GM12878 (cell line): Measurements from ENCODE around the gene CDON. TPM values are rescaled to one million over a fixed set of nuclear protein-coding genes. Genes with fewer than 3 reads are reported as not detected.

Source experiments
- BHLHE40 ChIP-seq, 2 experiments: fragments of 450-650 bp in 1 of 2; IDR thresholded peaks; 2 replicates each; pipeline ENCODE4 v1.6.1; 2011 to 2017; ENCODE audit warnings: low read depth in 2 of 2, borderline replicate concordance in 1 of 2, improper control_type of control experiment in 1 of 2, low read length in 1 of 2, mild to moderate bottlenecking in 1 of 2
- CBX5 ChIP-seq: sonication (generic); IDR thresholded peaks from 2 replicates; pipeline ENCODE4 v1.6.1; 2016; ENCODE audit warnings: low read depth, moderate library complexity, mild to moderate bottlenecking, inconsistent platforms
- EGR1 ChIP-seq, 2 experiments: IDR thresholded peaks; 1 replicate in 1 of 2; 2 replicates in 1 of 2; pipeline ENCODE4 v1.6.1; 2011 to 2012; ENCODE audit warnings: low read depth in 2 of 2, low read length in 2 of 2, borderline replicate concordance in 1 of 2, mild to moderate bottlenecking in 1 of 2, moderate library complexity in 1 of 2
- IKZF2 ChIP-seq, 2 experiments: fragments of 450-650 bp; IDR thresholded peaks; 2 replicates each; pipeline ENCODE4 v1.6.1; 2017; ENCODE audit warnings: mild to moderate bottlenecking in 2 of 2, moderate library complexity in 2 of 2
- JUNB ChIP-seq: IDR thresholded peaks from 2 replicates; pipeline ENCODE4 v1.6.1; 2016; ENCODE audit warnings: antibody characterized with exemption, mild to moderate bottlenecking
- MTA2 ChIP-seq: fragments of 450-650 bp; IDR thresholded peaks from 2 replicates; pipeline ENCODE4 v1.6.1; 2016; ENCODE audit warnings: low read depth, mild to moderate bottlenecking, moderate library complexity
- RUNX3 ChIP-seq: IDR thresholded peaks from 2 replicates; pipeline ENCODE4 v1.6.1; 2012; ENCODE audit warnings: low read length, inconsistent platforms
- STAT1 ChIP-seq: fragments of 450-650 bp; conservative IDR thresholded peaks from 2 replicates; pipeline ENCODE4 v1.6.1; 2014; ENCODE audit warnings: antibody characterized with exemption, mild to moderate bottlenecking
- STAT3 ChIP-seq: IDR thresholded peaks from 2 replicates; pipeline ENCODE4 v1.6.1; 2011; ENCODE audit warnings: low read depth, low read length, improper control_type of control experiment
- ZNF24 ChIP-seq: fragments of 450-650 bp; IDR thresholded peaks from 2 replicates; pipeline ENCODE4 v1.6.1; 2017; ENCODE audit warnings: antibody characterized with exemption, mild to moderate bottlenecking
- polyA plus RNA-seq, 11 experiments: library from polyadenylated mRNA; depleted of rRNA in 4 of 11; unstranded in 6 of 11; stranded (reverse) in 5 of 11; fragments of >200 nt; fragmentation: Nextera tagmentation in 4 of 11; fragmentation: Illumina TruSeq in 1 of 11; extraction: Ambion mirVana in 4 of 11; extraction: Trizol in 1 of 11; gene quantifications; 1 replicate in 1 of 11; 2 replicates in 10 of 11; pipeline versions ENCODE4 v1.2.1 to v1.2.3, GENCODE V29; 2011 to 2016; ENCODE audit warnings: inconsistent platforms in 2 of 11, missing spikeins in 2 of 11, low read depth in 1 of 11
- total RNA-seq, 4 experiments: library from RNA; depleted of rRNA in 3 of 4; stranded (reverse); fragments of >200 nt in 3 of 4; fragmentation: Illumina TruSeq in 1 of 4; extraction: Trizol in 1 of 4; gene quantifications; 2 replicates each; pipeline versions ENCODE4 v1.2.1 to v1.2.3, GENCODE V29; 2013 to 2021
- TF ChIP-seq, protein P1 (sequence below): fragments of 450-650 bp; IDR thresholded peaks from 2 replicates; pipeline ENCODE4 v1.6.1; 2016; ENCODE audit warnings: mild to moderate bottlenecking
- TF ChIP-seq, protein P2 (sequence below): fragments of 450-650 bp; IDR thresholded peaks from 2 replicates; pipeline ENCODE4 v1.6.1; 2017; ENCODE audit warnings: mild to moderate bottlenecking, moderate library complexity
- TF ChIP-seq, protein P3 (sequence below): IDR thresholded peaks from 2 replicates; pipeline ENCODE4 v1.6.1; 2011; ENCODE audit warnings: mild to moderate bottlenecking, low read depth, low read length, moderate library complexity; ENCODE audit not compliant: insufficient replicate concordance
- TF ChIP-seq, protein P4 (sequence below): IDR thresholded peaks from 2 replicates; pipeline ENCODE4 v1.6.1; 2011; ENCODE audit warnings: low read depth, mild to moderate bottlenecking, low read length, moderate library complexity, borderline replicate concordance; ENCODE audit errors: extremely low read depth
- TF ChIP-seq, protein P5 (sequence below): fragments of 450-650 bp; formaldehyde crosslinking; IDR thresholded peaks from 2 replicates; pipeline ENCODE4 v1.5.0; 2022; ENCODE audit warnings: mild to moderate bottlenecking, missing genetic modification characterization
- TF ChIP-seq, protein P6 (sequence below): IDR thresholded peaks from 2 replicates; pipeline ENCODE4 v1.6.1; 2012; ENCODE audit warnings: low read length, inconsistent platforms
- TF ChIP-seq, protein P7 (sequence below): IDR thresholded peaks from 2 replicates; pipeline ENCODE4 v1.6.1; 2011; ENCODE audit warnings: low read depth, low read length, improper control_type of control experiment, borderline replicate concordance

CDON gene
- total and polyA plus RNA-seq, 10 of the 15 experiments (the other 5 are each of a cell fraction or from before 2014, with no cell fraction given) = 0.07 to 4.2 (median 0.36) TPM

DNA sequence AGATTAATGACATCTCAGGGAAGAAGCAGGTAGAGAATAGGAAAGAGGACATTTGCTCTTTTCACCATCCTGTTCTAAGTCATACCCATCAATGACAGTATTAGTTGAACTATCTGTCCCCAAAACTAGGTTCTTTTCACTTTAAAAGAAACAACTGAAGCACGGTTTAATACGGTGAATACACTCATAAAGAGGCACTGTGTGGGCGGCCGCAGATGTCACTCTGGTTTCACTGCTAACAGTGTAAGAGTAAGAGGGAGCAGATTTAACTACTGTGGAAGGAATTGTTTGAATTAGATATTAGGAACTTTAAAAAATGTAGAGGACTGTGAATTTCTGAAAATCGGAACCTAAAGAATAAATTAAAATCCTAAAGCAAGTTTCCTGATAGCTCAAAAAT is 67.4 kb downstream of the CDON start (continued):
- TF ChIP-seq BHLHE40 (IDR thresholded peaks at IDR 0.05; ENCODE audit: borderline replicate concordance in 1 of 2, low read depth in 2 of 2, low read length in 1 of 2) (peak; percentile 41 to 60; a peak in 2 of 4 replicates), EGR1 (IDR thresholded peaks at IDR 0.05; ENCODE audit: borderline replicate concordance in 1 of 2, low read depth in 2 of 2, low read length in 2 of 2) (peak in 1 of 2 experiments; percentile 82; a peak in 2 of 3 replicates), ZNF24 (0 out of 2 replicates have a peak, but pooled peaks have one; percentile 34), JUNB (peak; percentile 61), RUNX3 (peak; percentile 63), MTA2 (peak; percentile 46; the same call in 1 of the 2 replicates), CBX5 (no peak), STAT3 (no peak), STAT1 (no peak), IKZF2 (IDR thresholded peaks at IDR 0.05) (0 out of 4 replicates have a peak, but pooled peaks have one; percentile 23 to 32)
- TF ChIP-seq, protein P1, sequence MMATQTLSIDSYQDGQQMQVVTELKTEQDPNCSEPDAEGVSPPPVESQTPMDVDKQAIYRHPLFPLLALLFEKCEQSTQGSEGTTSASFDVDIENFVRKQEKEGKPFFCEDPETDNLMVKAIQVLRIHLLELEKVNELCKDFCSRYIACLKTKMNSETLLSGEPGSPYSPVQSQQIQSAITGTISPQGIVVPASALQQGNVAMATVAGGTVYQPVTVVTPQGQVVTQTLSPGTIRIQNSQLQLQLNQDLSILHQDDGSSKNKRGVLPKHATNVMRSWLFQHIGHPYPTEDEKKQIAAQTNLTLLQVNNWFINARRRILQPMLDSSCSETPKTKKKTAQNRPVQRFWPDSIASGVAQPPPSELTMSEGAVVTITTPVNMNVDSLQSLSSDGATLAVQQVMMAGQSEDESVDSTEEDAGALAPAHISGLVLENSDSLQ = peak; percentile 88
- TF ChIP-seq, protein P2, sequence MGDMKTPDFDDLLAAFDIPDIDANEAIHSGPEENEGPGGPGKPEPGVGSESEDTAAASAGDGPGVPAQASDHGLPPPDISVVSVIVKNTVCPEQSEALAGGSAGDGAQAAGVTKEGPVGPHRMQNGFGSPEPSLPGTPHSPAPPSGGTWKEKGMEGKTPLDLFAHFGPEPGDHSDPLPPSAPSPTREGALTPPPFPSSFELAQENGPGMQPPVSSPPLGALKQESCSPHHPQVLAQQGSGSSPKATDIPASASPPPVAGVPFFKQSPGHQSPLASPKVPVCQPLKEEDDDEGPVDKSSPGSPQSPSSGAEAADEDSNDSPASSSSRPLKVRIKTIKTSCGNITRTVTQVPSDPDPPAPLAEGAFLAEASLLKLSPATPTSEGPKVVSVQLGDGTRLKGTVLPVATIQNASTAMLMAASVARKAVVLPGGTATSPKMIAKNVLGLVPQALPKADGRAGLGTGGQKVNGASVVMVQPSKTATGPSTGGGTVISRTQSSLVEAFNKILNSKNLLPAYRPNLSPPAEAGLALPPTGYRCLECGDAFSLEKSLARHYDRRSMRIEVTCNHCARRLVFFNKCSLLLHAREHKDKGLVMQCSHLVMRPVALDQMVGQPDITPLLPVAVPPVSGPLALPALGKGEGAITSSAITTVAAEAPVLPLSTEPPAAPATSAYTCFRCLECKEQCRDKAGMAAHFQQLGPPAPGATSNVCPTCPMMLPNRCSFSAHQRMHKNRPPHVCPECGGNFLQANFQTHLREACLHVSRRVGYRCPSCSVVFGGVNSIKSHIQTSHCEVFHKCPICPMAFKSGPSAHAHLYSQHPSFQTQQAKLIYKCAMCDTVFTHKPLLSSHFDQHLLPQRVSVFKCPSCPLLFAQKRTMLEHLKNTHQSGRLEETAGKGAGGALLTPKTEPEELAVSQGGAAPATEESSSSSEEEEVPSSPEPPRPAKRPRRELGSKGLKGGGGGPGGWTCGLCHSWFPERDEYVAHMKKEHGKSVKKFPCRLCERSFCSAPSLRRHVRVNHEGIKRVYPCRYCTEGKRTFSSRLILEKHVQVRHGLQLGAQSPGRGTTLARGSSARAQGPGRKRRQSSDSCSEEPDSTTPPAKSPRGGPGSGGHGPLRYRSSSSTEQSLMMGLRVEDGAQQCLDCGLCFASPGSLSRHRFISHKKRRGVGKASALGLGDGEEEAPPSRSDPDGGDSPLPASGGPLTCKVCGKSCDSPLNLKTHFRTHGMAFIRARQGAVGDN = no peak
- TF ChIP-seq, protein P3, sequence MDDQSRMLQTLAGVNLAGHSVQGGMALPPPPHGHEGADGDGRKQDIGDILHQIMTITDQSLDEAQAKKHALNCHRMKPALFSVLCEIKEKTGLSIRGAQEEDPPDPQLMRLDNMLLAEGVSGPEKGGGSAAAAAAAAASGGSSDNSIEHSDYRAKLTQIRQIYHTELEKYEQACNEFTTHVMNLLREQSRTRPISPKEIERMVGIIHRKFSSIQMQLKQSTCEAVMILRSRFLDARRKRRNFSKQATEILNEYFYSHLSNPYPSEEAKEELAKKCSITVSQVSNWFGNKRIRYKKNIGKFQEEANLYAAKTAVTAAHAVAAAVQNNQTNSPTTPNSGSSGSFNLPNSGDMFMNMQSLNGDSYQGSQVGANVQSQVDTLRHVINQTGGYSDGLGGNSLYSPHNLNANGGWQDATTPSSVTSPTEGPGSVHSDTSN = peak; percentile 53
- TF ChIP-seq, protein P4, sequence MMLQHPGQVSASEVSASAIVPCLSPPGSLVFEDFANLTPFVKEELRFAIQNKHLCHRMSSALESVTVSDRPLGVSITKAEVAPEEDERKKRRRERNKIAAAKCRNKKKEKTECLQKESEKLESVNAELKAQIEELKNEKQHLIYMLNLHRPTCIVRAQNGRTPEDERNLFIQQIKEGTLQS = no peak
- TF ChIP-seq, protein P5, sequence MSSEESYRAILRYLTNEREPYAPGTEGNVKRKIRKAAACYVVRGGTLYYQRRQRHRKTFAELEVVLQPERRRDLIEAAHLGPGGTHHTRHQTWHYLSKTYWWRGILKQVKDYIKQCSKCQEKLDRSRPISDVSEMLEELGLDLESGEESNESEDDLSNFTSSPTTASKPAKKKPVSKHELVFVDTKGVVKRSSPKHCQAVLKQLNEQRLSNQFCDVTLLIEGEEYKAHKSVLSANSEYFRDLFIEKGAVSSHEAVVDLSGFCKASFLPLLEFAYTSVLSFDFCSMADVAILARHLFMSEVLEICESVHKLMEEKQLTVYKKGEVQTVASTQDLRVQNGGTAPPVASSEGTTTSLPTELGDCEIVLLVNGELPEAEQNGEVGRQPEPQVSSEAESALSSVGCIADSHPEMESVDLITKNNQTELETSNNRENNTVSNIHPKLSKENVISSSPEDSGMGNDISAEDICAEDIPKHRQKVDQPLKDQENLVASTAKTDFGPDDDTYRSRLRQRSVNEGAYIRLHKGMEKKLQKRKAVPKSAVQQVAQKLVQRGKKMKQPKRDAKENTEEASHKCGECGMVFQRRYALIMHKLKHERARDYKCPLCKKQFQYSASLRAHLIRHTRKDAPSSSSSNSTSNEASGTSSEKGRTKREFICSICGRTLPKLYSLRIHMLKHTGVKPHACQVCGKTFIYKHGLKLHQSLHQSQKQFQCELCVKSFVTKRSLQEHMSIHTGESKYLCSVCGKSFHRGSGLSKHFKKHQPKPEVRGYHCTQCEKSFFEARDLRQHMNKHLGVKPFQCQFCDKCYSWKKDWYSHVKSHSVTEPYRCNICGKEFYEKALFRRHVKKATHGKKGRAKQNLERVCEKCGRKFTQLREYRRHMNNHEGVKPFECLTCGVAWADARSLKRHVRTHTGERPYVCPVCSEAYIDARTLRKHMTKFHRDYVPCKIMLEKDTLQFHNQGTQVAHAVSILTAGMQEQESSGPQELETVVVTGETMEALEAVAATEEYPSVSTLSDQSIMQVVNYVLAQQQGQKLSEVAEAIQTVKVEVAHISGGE (CRISPR knock-in tag) = no peak
- TF ChIP-seq, protein P6, sequence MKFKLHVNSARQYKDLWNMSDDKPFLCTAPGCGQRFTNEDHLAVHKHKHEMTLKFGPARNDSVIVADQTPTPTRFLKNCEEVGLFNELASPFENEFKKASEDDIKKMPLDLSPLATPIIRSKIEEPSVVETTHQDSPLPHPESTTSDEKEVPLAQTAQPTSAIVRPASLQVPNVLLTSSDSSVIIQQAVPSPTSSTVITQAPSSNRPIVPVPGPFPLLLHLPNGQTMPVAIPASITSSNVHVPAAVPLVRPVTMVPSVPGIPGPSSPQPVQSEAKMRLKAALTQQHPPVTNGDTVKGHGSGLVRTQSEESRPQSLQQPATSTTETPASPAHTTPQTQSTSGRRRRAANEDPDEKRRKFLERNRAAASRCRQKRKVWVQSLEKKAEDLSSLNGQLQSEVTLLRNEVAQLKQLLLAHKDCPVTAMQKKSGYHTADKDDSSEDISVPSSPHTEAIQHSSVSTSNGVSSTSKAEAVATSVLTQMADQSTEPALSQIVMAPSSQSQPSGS = peak; percentile 58; the same call in 1 of the 2 replicates
- TF ChIP-seq, protein P7, sequence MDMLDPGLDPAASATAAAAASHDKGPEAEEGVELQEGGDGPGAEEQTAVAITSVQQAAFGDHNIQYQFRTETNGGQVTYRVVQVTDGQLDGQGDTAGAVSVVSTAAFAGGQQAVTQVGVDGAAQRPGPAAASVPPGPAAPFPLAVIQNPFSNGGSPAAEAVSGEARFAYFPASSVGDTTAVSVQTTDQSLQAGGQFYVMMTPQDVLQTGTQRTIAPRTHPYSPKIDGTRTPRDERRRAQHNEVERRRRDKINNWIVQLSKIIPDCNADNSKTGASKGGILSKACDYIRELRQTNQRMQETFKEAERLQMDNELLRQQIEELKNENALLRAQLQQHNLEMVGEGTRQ = no peak
